Motor neuron (in vitro differentiated cells): ENCODE results near the gene DRD2. TPM values are rescaled to one million over a fixed set of nuclear protein-coding genes. Genes with fewer than 3 reads are reported as not detected.

Experiments
- ATAC-seq, 8 experiments: fragments of 200-7000 bp; cut with Tn5 transposase; replicated peaks in 6 of 8; 2 replicates each; pipeline ENCODE4 v1.8.0; 2021; ENCODE audit warnings: mild to moderate bottlenecking in 8 of 8, moderate library complexity in 8 of 8
- H3K27ac ChIP-seq, 2 donors: fragments of 250-450 bp; sonication (Bioruptor Pico); 2 replicates each; pipeline ENCODE4 v1.9.0; 2021; ENCODE audit warnings: antibody characterized with exemption in 2 of 2, mild to moderate bottlenecking in 2 of 2, moderate library complexity in 1 of 2
- H3K4me1 ChIP-seq, 2 donors: fragments of 250-450 bp; sonication (Bioruptor Pico); replicated peaks in 1 of 2; 2 replicates each; pipeline ENCODE4 v1.6.1; 2021; ENCODE audit warnings: antibody characterized with exemption in 2 of 2, mild to moderate bottlenecking in 2 of 2, moderate library complexity in 1 of 2
- H3K4me3 ChIP-seq, 5 donors: fragments of 250-450 bp; sonication (Bioruptor Pico); 2 replicates each; pipeline ENCODE4 v1.9.0; 2021; ENCODE audit warnings: antibody characterized with exemption in 5 of 5, mild to moderate bottlenecking in 5 of 5, moderate library complexity in 4 of 5
- WGBS, 10 experiments: fragments of 450-650 bp; shearing (Covaris generic); methylation state at CpG; one replicate each; pipeline ENCODE4 v1.0.0; 2022; 5-methylcytosine and 5-hydroxymethylcytosine counted together
- in situ Hi-C, 9 experiments: fragments of 400-800 bp; cut with MboI; loops; one replicate each; pipeline ENCODE4 v1.15.0; 2021; ENCODE audit warnings: low sequenced_read_pairs in 9 of 9, low pct_unique_long_range_greater_than_20kb in 2 of 9; ENCODE audit not compliant: unreplicated experiment in 9 of 9
- total RNA-seq, 8 experiments: library from RNA; unstranded; fragments of 300-600 nt; gene quantifications; 2 replicates each; pipeline versions ENCODE4 v1.2.3 to v1.2.4, GENCODE V29; 2022

DRD2 gene
- total RNA-seq, 8 experiments from 2014 or later: 0.13 to 39.4 (median 6.0) TPM

- in situ Hi-C loops: no loop called here
- H3K4me3 ChIP-seq: peak overlapping the region; percentile 37 to 50 (median 46)
- WGBS, 10 experiments: 0 to 9% (median 2%) methylated on average over 1 to 15 of the region's 70 CpGs; no CpG with 5 or more reads in 5 of the 10 experiments
- peaks cover 25 to 41% of the 10 kb centered on the region in 2 donors for H3K4me1 ChIP-seq
- peak; percentile 41 to 89 (median 50) for ATAC-seq
- peak overlapping the region; percentile 38 to 42 for H3K27ac ChIP-seq
These were observed 637 bp downstream of the DRD2 start for GRCh38 chr11:113474362-113475159.

GRCh38 chr11:113473983-113474361, 1.2 kb downstream of the DRD2 start:
- Histone ChIP-seq H3K4me3 (peak overlapping the region; percentile 37 to 50 (median 46)), H3K27ac (peak overlapping the region in 1 of 2 donors; percentile 42), H3K4me1 (peaks cover 25 to 41% of the 10 kb centered on the region in 2 donors)
- 12 to 80% (median 32%) methylated on average over 1 to 5 of the region's 9 CpGs; no CpG with 5 or more reads in 3 of the 10 experiments for WGBS, 10 experiments
- ATAC-seq: peak in 3 of 8 experiments; percentile 3 to 11 (median 5)
- in situ Hi-C loops: no loop called here

- WGBS, 10 experiments: 0 to 29% (median 0%) methylated on average over 1 of the region's 1 CpG; no CpG with 5 or more reads in 3 of the 10 experiments
- H3K27ac ChIP-seq: peak overlapping the region; percentile 42 to 55
- in situ Hi-C loops: no loop called here
- H3K4me1 ChIP-seq: peaks cover 24 to 49% of the 10 kb centered on the region in 2 donors
- peak overlapping the region in 1 of 5 donors; percentile 46 for H3K4me3 ChIP-seq
- no peak for ATAC-seq
These were observed 2.7 kb downstream of the DRD2 start for GRCh38 chr11:113472471-113472870.

- in situ Hi-C loops: no loop called here
- ATAC-seq: peak in 1 of 8 experiments; percentile 40
- 7 to 75% (median 37%) methylated on average over 1 to 3 of the region's 5 CpGs; no CpG with 5 or more reads in 4 of the 10 experiments for WGBS, 10 experiments
These were observed 5.0 kb downstream of the DRD2 start for GRCh38 chr11:113470233-113470632.

GRCh38 chr11:113468726-113469345, 6.4 kb downstream of the DRD2 start:
- 17 to 83% (median 61%) methylated on average over 1 to 6 of the region's 8 CpGs; no CpG with 5 or more reads in 2 of the 10 experiments for WGBS, 10 experiments
- peaks cover 17 to 49% of the 10 kb centered on the region in 2 donors for H3K4me1 ChIP-seq
- H3K4me3 ChIP-seq: no peak overlapping the region
- ATAC-seq: no peak
- in situ Hi-C loops: no loop called here
- no peak overlapping the region for H3K27ac ChIP-seq

More at GRCh38 chr11:113470233-113470632, 5.0 kb downstream of the DRD2 start:
- Histone ChIP-seq H3K27ac (no peak overlapping the region), H3K4me1 (peaks cover 17 to 51% of the 10 kb centered on the region in 2 donors), H3K4me3 (no peak overlapping the region)

GRCh38 chr11:113467545-113467944, 7.7 kb downstream of the DRD2 start:
- ATAC-seq: peak in 5 of 8 experiments; percentile 50 to 93 (median 87)
- in situ Hi-C loops: no loop called here
- H3K4me1 ChIP-seq: peaks cover 17 to 36% of the 10 kb centered on the region in 2 donors
- peak overlapping the region in 1 of 2 donors; percentile 52 for H3K27ac ChIP-seq
- no peak overlapping the region for H3K4me3 ChIP-seq
- 0 to 59% (median 32%) methylated on average over 1 to 2 of the region's 2 CpGs; no CpG with 5 or more reads in 1 of the 10 experiments for WGBS, 10 experiments

GRCh38 chr11:113465786-113466185, 9.4 kb downstream of the DRD2 start:
- in situ Hi-C loops: no loop called here
- ATAC-seq: no peak
- Histone ChIP-seq H3K4me1 (peaks cover 10 to 22% of the 10 kb centered on the region in 2 donors), H3K4me3 (no peak overlapping the region), H3K27ac (no peak overlapping the region)
- WGBS, 10 experiments: 54 to 100% (median 82%) methylated on average over 1 to 3 of the region's 3 CpGs; no CpG with 5 or more reads in 2 of the 10 experiments

GRCh38 chr11:113464416-113464815, 10.8 kb downstream of the DRD2 start:
- H3K4me1 ChIP-seq: peaks cover 10 to 22% of the 10 kb centered on the region in 2 donors
- H3K4me3 ChIP-seq: no peak overlapping the region
- peak in 1 of 8 experiments; percentile 30 for ATAC-seq
- 0 to 89% (median 38%) methylated on average over 1 to 2 of the region's 2 CpGs; no CpG with 5 or more reads in 1 of the 10 experiments for WGBS, 10 experiments
- in situ Hi-C loops: no loop called here
- H3K27ac ChIP-seq: no peak overlapping the region

- H3K27ac ChIP-seq: no peak overlapping the region
- H3K4me3 ChIP-seq: no peak overlapping the region
- WGBS, 10 experiments: 17 to 100% (median 81%) methylated on average over 1 to 5 of the region's 5 CpGs; no CpG with 5 or more reads in 5 of the 10 experiments
- in situ Hi-C loops: no loop called here
- ATAC-seq: no peak
- peaks cover 10 to 17% of the 10 kb centered on the region in 2 donors for H3K4me1 ChIP-seq
These were observed 12.4 kb downstream of the DRD2 start for GRCh38 chr11:113462830-113463229.

GRCh38 chr11:113461639-113462038, 13.6 kb downstream of the DRD2 start:
- peak in 3 of 8 experiments; percentile 60 to 73 (median 61) for ATAC-seq
- in situ Hi-C loops: no loop called here
- 21 to 90% (median 70%) methylated on average over 1 to 3 of the region's 3 CpGs; no CpG with 5 or more reads in 5 of the 10 experiments for WGBS, 10 experiments
- Histone ChIP-seq H3K27ac (no peak overlapping the region), H3K4me1 (peaks cover under 1 to 6% of the 10 kb centered on the region in 2 donors), H3K4me3 (no peak overlapping the region)

- WGBS, 10 experiments: no CpG with 5 or more reads among the region's 3 CpGs
- Histone ChIP-seq H3K4me3 (no peak overlapping the region), H3K4me1 (no peaks in the 10 kb centered on the region), H3K27ac (no peak overlapping the region)
- in situ Hi-C loops: no loop called here
- ATAC-seq: peak in 4 of 8 experiments; percentile 20 to 65 (median 43)
These were observed 14.7 kb downstream of the DRD2 start for GRCh38 chr11:113460469-113460868.

GRCh38 chr11:113458189-113458588, 17.0 kb downstream of the DRD2 start:
- WGBS, 10 experiments: 20 to 86% (median 71%) methylated on average over 1 of the region's 1 CpG; no CpG with 5 or more reads in 3 of the 10 experiments
- in situ Hi-C loops: no loop called here
- no peak overlapping the region for H3K27ac ChIP-seq
- H3K4me1 ChIP-seq: no peaks in the 10 kb centered on the region
- no peak for ATAC-seq
- H3K4me3 ChIP-seq: no peak overlapping the region

- Histone ChIP-seq H3K27ac (no peak overlapping the region), H3K4me3 (no peak overlapping the region), H3K4me1 (no peaks in the 10 kb centered on the region)
- no peak for ATAC-seq
- in situ Hi-C loops: no loop called here
- 0 to 86% (median 60%) methylated on average over 1 of the region's 2 CpGs; no CpG with 5 or more reads in 4 of the 10 experiments for WGBS, 10 experiments
These were observed 17.4 kb downstream of the DRD2 start for GRCh38 chr11:113457784-113458183.
